Sigmoid colon (tissue), 7 donors: Measurements from ENCODE around the gene POLG. TPM values are rescaled to one million over a fixed set of nuclear protein-coding genes. Genes with fewer than 3 reads are reported as not detected.
A peak's percentile ranks its signal among the peaks of the same experiment; 100 is the strongest.

Experiments
- DNase-seq: peaks from one replicate; pipeline ENCODE4 v3.0.0-alpha.2; 2019
- H3K27ac ChIP-seq, 4 donors: fragments of 200-600 bp; sonication (generic); one replicate each; pipeline ENCODE4 v1.5.1; 2016 to 2019; ENCODE audit warnings: mild to moderate bottlenecking in 1 of 4
- H3K27me3 ChIP-seq, 3 donors: fragments of 200-600 bp; sonication (generic); one replicate each; pipeline ENCODE4 v1.5.1; 2019; ENCODE audit warnings: mild to moderate bottlenecking in 1 of 3
- H3K36me3 ChIP-seq, 4 donors: fragments of 200-600 bp; sonication (generic); one replicate each; pipeline ENCODE4 v1.5.1; 2016 to 2019
- H3K4me1 ChIP-seq, 4 donors: fragments of 200-600 bp; sonication (generic); one replicate each; pipeline ENCODE4 v1.5.1; 2017 to 2019
- H3K4me3 ChIP-seq, 4 donors: fragments of 200-600 bp; sonication (generic); one replicate each; pipeline ENCODE4 v1.5.1; 2017 to 2019; ENCODE audit warnings: mild to moderate bottlenecking in 2 of 4, moderate library complexity in 1 of 4
- H3K9me3 ChIP-seq, 4 donors: fragments of 200-600 bp in 3 of 4; sonication (generic) in 3 of 4; one replicate each; pipeline versions ENCODE4 v1.5.1 to v1.6.1; 2013 to 2019
- CTCF ChIP-seq, 4 experiments: fragments of 450-650 bp in 3 of 4; fragments of 200-600 bp in 1 of 4; IDR thresholded peaks; one replicate each; pipeline ENCODE4 v1.5.1; 2016 to 2019; ENCODE audit warnings: antibody characterized with exemption in 4 of 4, mild to moderate bottlenecking in 3 of 4, moderate library complexity in 2 of 4
- EP300 ChIP-seq, 4 donors: sonication (generic); formaldehyde crosslinking; IDR thresholded peaks; one replicate each; pipeline ENCODE4 v1.6.1; 2017; ENCODE audit warnings: antibody characterized with exemption in 4 of 4
- POLR2A ChIP-seq, 2 donors: fragments of 450-650 bp; IDR thresholded peaks; one replicate each; pipeline ENCODE4 v1.6.1; 2016; ENCODE audit warnings: antibody characterized with exemption in 2 of 2, mild to moderate bottlenecking in 2 of 2, moderate library complexity in 2 of 2
- POLR2AphosphoS5 ChIP-seq, 4 donors: sonication (generic); formaldehyde crosslinking; IDR thresholded peaks; one replicate each; pipeline ENCODE4 v1.6.1; 2017; ENCODE audit warnings: antibody characterized with exemption in 4 of 4
- WGBS, 2 donors: extraction: QIAGEN DNeasy Blood & Tissue Kit; methylation state at CpG; one replicate each; pipeline ENCODE4 v1.1.7; 2013; 5-methylcytosine and 5-hydroxymethylcytosine counted together
- intact Hi-C: fragments of 100-400 bp; cut with DNase I; formaldehyde crosslinking; loops from one replicate; pipeline ENCODE4 v1.15.1; 2023
- polyA plus RNA-seq, 3 donors: library from polyadenylated mRNA; stranded (reverse); fragments of 200-250 nt; gene quantifications; one replicate each; pipeline ENCODE4 v1.2.3, GENCODE V29; 2013
- total RNA-seq, 4 donors: library from RNA; depleted of rRNA; stranded (reverse); fragments of >200 nt; gene quantifications; one replicate each; pipeline ENCODE4 v1.1.0, GENCODE V29; 2016
- donor health status: healthy with polysubstance abuse.
- donor health status: Bipolar disorder and iron deficiency.
- donor health status: healthy.

The POLG gene
- total and polyA plus RNA-seq, 7 donors = 25.2 to 43.4 (median 38.5) TPM

- H3K27ac ChIP-seq = peak overlapping the region; percentile 70 to 94 (median 86)
- 7 to 11% methylated on average over 40 of the region's 40 CpGs for WGBS, 2 donors
- no peaks in the 10 kb centered on the region for H3K27me3 ChIP-seq
- no peaks in the 10 kb centered on the region for H3K9me3 ChIP-seq
- peak overlapping the region; percentile 19 to 98 (median 72) for H3K4me3 ChIP-seq
- peak; percentile 74 for DNase-seq
- H3K4me1 ChIP-seq = peaks cover 0 to 45% (median 42%) of the 10 kb centered on the region in 4 donors
- intact Hi-C loops = loop anchor here (1.0 to 10.0 kb wide), 2 partner anchors 92 to 239 kb away; partner anchors contain the start of genes FANCI and TICRR
- no peak for TF ChIP-seq POLR2AphosphoS5 (IDR thresholded peaks at IDR 0.05)
- TF ChIP-seq EP300 (IDR thresholded peaks at IDR 0.05) = no peak
- TF ChIP-seq CTCF (IDR thresholded peaks at IDR 0.05) = no peak
- no peak for TF ChIP-seq POLR2A (IDR thresholded peaks at IDR 0.05)
- peaks cover 8 to 30% (median 17%) of the 10 kb centered on the region in 4 donors for H3K36me3 ChIP-seq
These were observed 846 bp upstream of the POLG start for GRCh38 chr15:89335298-89336041.

- Histone ChIP-seq H3K4me3 (peak overlapping the region; percentile 61 to 98 (median 85)), H3K27ac (peak overlapping the region; percentile 86 to 94 (median 94)), H3K36me3 (peaks cover 20 to 44% (median 32%) of the 10 kb centered on the region in 4 donors), H3K9me3 (no peaks in the 10 kb centered on the region), H3K27me3 (no peaks in the 10 kb centered on the region), H3K4me1 (peaks cover 0 to 53% (median 49%) of the 10 kb centered on the region in 4 donors)
- no peak for TF ChIP-seq CTCF (IDR thresholded peaks at IDR 0.05)
- no peak for TF ChIP-seq POLR2AphosphoS5 (IDR thresholded peaks at IDR 0.05)
- TF ChIP-seq POLR2A (IDR thresholded peaks at IDR 0.05) = no peak
- no peak for TF ChIP-seq EP300 (IDR thresholded peaks at IDR 0.05)
- intact Hi-C loops = loop anchor here (10.0 kb wide), 1 partner anchor 241 kb away; the partner anchor contains the start of gene TICRR
- WGBS, 2 donors = 1 to 2% methylated on average over 43 of the region's 43 CpGs
- DNase-seq = peak; percentile 66
These were observed 590 bp downstream of the POLG start for GRCh38 chr15:89333959-89334509.

- Histone ChIP-seq H3K4me3 (peak overlapping the region; percentile 61 to 98 (median 85)), H3K9me3 (no peaks in the 10 kb centered on the region), H3K27me3 (no peaks in the 10 kb centered on the region), H3K36me3 (peaks cover 28 to 52% (median 40%) of the 10 kb centered on the region in 4 donors), H3K27ac (peak overlapping the region in 3 of 4 donors; percentile 86 to 94 (median 94)), H3K4me1 (peaks cover 0 to 57% (median 49%) of the 10 kb centered on the region in 4 donors)
- intact Hi-C loops = loop anchor here (10.0 kb wide), 1 partner anchor 242 kb away; the partner anchor contains the start of gene TICRR
- TF ChIP-seq CTCF (IDR thresholded peaks at IDR 0.05) (no peak), POLR2A (IDR thresholded peaks at IDR 0.05) (no peak), EP300 (IDR thresholded peaks at IDR 0.05) (no peak), POLR2AphosphoS5 (IDR thresholded peaks at IDR 0.05) (no peak)
- DNase-seq = peak; percentile 61
- 89 to 91% methylated on average over 57 of the region's 57 CpGs for WGBS, 2 donors
These were observed 1.4 kb downstream of the POLG start for GRCh38 chr15:89333011-89333860.

- TF ChIP-seq CTCF (IDR thresholded peaks at IDR 0.05) (peak in 1 of 4 experiments; percentile 13), POLR2AphosphoS5 (IDR thresholded peaks at IDR 0.05) (no peak), POLR2A (IDR thresholded peaks at IDR 0.05) (no peak), EP300 (IDR thresholded peaks at IDR 0.05) (no peak)
- intact Hi-C loops = loop anchor here (10.0 kb wide), 1 partner anchor 242 kb away; the partner anchor contains the start of gene TICRR
- 29% methylated on average over 10 of the region's 10 CpGs for WGBS, 2 donors
- Histone ChIP-seq H3K27ac (no peak overlapping the region), H3K4me3 (peak overlapping the region in 2 of 4 donors; percentile 84 to 98), H3K36me3 (peaks cover 29 to 60% (median 48%) of the 10 kb centered on the region in 4 donors), H3K9me3 (no peaks in the 10 kb centered on the region), H3K4me1 (peaks cover 0 to 58% (median 49%) of the 10 kb centered on the region in 4 donors), H3K27me3 (no peaks in the 10 kb centered on the region)
- DNase-seq = no peak
These were observed 2.2 kb downstream of the POLG start for GRCh38 chr15:89332446-89332845.
